GM19395 (cell line): ENCODE results near the gene PAX8.

ENCODE experiments used
- ATAC-seq: cut with Tn5 transposase; IDR thresholded peaks from one replicate; pipeline ENCODE4 v1.9.1; 2021; ENCODE audit warnings: mild to moderate bottlenecking, moderate library complexity; ENCODE audit not compliant: unreplicated experiment

PAX8 gene

GRCh38 chr2:113224647-113225236 is 54.0 kb downstream of the PAX8 start:
- ATAC-seq: no peak

GRCh38 chr2:113223813-113224212 is 54.9 kb downstream of the PAX8 start:
- ATAC-seq: no peak

- ATAC-seq: no peak
Observed at GRCh38 chr2:113221846-113222245, 56.9 kb downstream of the PAX8 start.

- no peak for ATAC-seq
Observed at GRCh38 chr2:113220970-113221708, 57.6 kb downstream of the PAX8 start.

GRCh38 chr2:113219889-113220641 is 58.7 kb downstream of the PAX8 start:
- no peak for ATAC-seq

- no peak for ATAC-seq
Observed at GRCh38 chr2:113219525-113219888, 59.2 kb downstream of the PAX8 start.

- ATAC-seq: no peak
Observed at GRCh38 chr2:113219092-113219441, 59.7 kb downstream of the PAX8 start.

- no peak for ATAC-seq
Observed at GRCh38 chr2:113218283-113219091, 60.2 kb downstream of the PAX8 start.

- ATAC-seq: no peak
Observed at GRCh38 chr2:113217455-113218282, 61.1 kb downstream of the PAX8 start.

- no peak for ATAC-seq
Observed at GRCh38 chr2:113216891-113217454, 61.7 kb downstream of the PAX8 start.

GRCh38 chr2:113216321-113216720 is 62.4 kb downstream of the PAX8 start:
- ATAC-seq: no peak

GRCh38 chr2:113215056-113215455 is 63.7 kb downstream of the PAX8 start:
- no peak for ATAC-seq

GRCh38 chr2:113214141-113214540 is 64.6 kb downstream of the PAX8 start:
- no peak for ATAC-seq

- no peak for ATAC-seq
Observed at GRCh38 chr2:113213061-113213930, 65.4 kb downstream of the PAX8 start.

- no peak for ATAC-seq
Observed at GRCh38 chr2:113212245-113213060, 66.3 kb downstream of the PAX8 start.

- ATAC-seq: no peak
Observed at GRCh38 chr2:113211226-113212105, 67.3 kb downstream of the PAX8 start.

GRCh38 chr2:113209646-113210171 is 69.0 kb downstream of the PAX8 start:
- no peak for ATAC-seq
